GM11168 (cell line): ENCODE results near the gene KIF18B.

Experiments
- in situ Hi-C: fragments of 300-500 bp; cut with MboI; formaldehyde crosslinking; loops from one replicate; pipeline ENCODE4 v1.12.0; 2022; ENCODE audit warnings: low sequenced_read_pairs; ENCODE audit not compliant: unreplicated experiment

The KIF18B gene

DNA sequence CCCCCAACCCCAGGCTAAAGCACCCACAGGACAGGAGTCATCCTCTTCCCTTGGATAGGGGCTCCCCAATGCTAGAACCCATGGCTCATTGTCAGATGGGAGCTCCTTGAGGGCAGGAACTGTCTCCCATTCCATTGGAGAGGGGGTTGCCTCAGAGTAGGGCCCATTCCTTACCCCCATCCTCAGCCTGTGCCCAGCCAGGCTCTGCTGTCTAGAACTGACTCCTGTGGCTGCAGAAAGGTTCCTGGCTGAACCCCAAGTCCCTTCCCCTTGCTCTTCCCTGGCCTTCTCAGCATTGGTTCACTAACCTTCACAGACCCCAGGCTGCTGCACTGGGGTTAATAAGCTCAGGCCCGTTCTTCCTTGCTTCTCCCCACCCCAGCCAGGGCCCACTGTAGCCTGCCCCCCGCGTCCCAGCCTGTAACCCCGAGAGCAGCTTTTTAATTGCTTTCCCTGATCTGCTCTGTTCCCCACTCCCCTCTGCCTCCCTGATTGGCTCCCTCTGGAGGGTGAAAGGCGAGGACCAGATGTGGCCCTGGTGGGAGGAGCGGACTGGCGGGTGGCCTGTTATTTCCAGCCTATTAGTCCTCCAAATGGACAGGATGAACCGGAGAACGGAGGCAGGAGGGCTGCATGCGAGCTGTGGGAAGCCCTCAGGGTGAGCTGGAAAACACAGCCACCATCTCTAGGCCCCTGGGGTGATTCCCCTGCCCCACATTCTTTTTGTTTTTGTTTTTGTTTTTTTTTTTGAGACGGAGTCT, 26.3 kb downstream of the KIF18B start:
- in situ Hi-C loops = no loop called here

DNA sequence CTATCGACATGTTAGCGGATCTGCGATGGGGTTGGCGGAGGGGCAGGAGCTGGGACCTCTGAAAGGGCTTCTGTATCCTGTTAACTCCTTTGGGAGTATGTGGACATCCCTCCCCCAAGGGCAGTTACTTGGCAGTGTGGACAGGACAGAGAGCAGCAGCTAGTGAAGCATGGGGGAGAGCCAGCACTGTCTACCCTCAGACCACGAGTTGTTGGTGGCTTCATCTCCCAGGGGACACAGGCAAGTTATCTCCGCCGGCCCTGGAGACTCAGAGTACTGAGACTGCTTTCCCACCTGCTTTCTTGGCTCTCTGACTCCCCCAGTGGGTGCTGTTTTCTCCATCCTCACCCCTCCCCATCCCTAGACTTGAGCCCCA, 27.0 kb downstream of the KIF18B start:
- in situ Hi-C loops = no loop called here

DNA sequence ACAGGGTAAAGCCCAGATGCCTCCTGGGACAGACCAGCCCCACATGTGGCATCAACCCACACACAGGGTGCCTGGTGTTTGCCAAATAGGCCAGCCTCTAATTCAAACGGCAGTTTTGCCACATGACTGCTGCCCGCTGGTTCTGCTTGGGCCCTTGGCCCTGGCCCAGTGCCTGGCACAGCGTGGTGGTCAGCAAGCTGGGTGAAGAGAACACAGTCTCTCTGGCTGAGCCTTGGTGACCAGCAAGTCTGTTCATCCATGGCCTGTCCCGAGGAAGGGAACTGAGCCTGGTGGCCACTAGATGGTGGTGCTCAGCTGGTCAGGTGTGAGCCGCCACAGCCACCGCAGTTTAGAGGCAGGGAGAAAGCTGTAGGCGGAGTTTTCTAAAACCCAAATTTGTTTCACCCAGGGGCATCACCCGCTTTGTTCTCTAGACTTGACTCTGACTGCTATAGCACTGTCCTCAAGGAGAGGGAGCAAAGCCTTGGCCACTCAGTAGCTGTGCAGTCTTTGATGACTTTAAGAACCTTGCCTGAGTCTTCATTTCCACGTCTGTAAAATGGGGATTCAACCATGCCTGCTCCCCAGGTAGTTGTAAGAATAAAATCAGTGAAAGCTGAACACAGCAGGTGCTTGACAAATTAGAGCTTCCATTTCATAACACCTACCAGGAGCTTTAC, 27.5 kb downstream of the KIF18B start:
- in situ Hi-C loops = no loop called here

DNA sequence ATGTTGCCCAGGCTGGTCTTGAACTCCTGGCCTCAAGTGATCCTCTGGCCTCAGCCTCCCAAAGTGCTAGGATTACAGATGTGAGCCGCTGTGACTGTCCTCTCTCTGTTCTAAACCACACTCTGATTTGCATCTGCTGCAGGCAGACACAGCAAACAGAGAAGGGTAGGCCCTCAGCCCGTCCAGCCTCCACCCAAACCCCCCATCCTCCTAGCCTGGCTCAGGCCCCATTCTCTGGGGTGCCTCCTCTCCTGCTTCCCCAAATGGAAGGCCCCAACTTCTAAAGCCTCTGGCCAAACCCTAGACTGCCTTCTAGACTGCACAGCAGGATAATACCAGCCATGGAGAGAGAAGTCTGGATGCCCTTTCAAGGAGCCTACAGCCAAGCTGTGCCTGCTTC, 28.2 kb downstream of the KIF18B start:
- in situ Hi-C loops = no loop called here

DNA sequence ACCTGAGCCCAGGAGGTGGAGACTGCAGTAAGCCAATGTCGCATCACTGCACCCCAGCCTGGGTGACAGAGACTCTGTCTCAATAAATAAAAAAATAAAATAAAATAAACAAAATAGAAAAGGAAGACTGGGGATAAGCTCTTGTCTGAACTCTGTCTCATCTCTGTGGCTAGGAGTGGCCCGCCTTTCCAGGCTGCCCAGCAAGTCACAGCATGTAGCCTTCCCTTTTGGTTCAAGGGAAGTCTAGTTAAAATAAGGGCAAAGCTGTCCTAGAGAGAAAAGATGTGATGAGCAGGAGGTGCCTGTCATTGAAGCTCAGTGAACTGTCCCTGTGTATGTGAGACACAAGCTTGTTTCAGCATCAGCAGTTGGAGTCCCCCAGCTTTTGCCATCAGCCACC, 29.6 kb downstream of the KIF18B start:
- in situ Hi-C loops = no loop called here

DNA sequence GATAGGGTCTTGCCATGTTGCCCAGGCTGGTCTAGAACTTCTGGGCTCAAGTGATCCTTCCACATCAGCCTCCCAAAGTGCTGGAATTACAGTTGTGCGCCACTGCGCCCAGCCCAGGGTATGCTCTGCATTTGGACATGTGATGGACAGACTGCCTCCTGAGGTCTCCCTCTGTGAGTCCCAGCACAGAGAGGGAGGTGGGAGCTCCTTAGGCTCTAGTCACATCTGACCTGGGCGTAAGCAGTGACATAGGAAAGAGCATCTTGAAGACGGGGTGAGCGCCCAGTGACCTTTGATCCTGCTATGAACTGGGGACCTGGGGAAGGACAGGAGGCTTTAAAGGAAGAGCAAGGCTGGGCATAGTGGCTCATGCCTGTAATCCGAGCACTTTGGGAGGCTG, 30.1 kb downstream of the KIF18B start:
- in situ Hi-C loops = no loop called here

DNA sequence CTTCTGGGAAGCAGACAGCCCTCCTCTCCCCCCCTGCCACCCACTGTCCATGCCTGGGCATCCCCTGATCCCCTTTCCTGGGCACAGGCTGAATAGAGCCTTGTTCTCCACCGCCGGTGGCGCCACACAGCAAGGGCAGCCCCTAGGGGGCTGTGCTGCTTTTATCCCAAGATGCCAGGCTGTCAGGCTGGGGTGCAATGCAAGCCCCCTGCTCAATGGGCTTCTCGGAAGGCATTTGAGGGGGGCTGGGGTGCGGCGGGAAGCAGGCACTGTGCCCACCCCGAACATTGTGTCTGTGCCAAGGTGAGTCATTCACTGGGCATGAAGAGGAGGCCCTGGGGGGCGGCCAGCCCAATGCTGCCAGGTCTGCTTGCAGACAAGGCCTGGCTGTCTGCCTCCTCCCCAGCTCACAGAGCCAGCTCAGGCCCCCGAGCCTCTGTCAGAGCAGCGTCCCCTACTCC, 30.8 kb downstream of the KIF18B start:
- in situ Hi-C loops = no loop called here

DNA sequence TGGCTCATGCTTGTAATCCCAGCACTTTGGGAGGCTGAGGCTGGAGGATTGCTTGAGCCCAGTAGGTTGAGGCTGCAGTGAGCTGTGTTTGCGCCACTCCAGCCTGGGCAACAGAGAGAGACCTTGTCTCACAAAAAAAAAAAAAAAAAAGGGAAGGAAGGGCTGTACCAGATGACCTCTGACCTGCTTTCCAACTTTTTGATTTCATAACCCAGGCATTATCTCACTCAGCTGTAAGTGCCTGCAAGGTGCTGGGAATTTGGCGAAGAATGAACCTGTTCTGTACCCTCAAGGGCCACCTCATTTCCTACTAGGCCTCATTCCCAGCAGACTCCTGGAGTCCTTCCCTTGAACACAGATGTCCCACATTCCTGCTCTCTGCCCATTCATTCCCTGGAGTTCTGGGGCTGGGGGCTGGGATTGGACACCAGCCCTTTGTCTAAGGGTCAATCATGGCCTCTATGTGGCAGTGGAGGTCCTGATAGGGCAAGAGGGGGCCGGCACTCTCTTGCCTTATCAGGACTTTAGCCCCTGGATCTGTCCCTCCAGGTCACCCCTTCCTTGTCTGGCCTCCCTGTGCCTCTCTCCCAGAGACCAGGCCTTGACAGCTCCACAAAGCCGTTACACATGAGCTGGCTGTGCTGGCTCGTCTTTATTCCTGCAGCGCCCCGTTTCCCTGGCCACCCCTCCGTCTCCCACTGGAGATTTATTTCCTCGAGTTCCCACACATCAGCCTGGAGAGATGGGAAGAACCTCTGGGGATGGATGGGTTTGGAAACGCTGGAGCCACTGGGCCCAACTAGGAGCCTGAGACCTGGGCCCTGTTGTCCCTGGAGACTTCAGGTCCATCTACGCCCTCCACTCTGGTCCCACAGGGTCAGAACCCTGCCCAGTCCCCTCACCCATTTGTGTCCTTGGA, 31.5 kb downstream of the KIF18B start:
- in situ Hi-C loops = no loop called here

DNA sequence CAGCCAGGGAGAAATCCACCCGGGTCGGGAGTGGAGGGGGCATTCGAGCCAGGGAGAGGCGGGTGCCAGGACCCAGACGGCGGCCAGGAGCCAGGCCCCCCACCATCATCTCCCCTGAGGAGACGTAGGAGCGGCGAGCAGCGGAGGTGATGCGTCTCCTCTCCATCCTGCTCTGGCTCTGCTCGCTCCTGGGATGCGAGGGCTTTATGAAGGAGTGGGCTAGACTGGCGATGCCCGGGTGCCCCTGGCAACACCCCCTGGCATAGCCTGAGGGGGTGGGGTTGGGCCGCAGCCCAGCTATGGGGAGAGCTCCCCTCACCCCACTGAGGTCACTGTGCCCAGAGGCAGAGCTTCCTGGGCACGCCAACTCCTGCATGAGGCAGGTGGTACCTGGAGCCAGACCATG, 32.2 kb downstream of the KIF18B start, which contains the start of gene GFAP:
TSS of gene GFAP (minus strand) at position 180 of the 406 bp plus-strand sequence. CDS start at position 166, 14 bp downstream.
- in situ Hi-C loops = no loop called here

DNA sequence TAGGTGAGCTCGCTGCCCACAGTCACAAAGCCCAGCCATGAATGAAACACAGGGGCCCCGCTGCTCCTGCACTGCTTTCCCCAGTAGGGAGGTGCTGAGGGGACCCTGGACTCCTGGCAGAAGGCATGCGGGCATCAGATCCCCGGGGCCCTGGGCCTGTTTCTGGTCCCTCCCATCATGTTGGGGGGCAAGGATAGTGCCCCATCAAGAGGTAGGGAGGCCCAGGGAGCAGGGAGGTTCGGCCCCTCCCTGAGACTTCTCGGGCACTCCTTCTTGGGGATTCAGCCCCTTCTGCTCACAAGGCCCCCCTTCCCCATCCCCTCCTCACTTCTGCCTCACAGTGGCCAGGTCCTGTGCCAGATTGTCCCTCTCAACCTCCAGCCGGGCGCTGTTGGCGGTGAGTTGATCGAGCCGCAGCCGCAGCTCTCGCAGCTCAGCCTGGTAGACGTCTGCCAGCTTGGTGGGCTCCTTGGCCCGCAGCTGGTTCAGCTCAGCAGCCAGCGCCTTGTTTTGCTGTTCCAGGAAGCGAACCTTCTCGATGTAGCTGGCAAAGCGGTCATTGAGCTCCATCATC, 32.8 kb downstream of the KIF18B start:
- in situ Hi-C loops = no loop called here

DNA sequence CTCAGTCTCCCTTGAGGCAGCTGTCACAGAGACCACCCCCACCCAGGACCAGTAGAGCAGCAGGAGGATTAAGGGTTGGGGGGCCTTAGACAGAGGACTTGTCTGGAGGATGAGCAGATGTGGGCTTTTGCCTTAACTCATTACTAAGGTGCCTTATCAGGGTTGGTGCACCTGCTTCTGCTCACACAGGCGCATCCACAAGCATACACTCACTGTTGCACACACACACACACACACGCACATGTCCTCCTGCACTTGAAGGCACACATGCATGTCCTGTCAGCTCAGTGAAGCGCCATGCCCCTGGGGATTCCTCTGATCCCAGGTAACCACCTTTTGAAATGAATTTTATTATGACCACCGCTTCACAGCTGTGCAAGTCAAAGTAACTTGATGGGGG, 33.4 kb downstream of the KIF18B start:
- in situ Hi-C loops = no loop called here

DNA sequence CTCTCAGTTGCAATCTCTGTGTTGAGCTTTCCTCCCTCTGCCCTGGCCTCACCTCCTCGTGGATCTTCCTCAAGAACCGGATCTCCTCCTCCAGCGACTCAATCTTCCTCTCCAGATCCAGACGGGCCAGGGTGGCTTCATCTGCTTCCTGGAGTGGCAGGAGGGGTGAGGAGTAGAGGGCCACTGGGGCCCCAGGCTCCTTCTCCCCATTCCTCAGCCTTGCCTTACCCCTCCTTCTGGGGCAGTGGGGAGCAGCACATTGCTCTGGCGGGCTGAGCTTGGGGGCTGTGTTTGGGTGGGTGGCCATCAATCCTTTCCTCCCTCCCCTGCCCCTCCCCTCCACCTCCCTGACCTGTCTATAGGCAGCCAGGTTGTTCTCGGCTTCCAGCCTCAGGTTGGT, 33.9 kb downstream of the KIF18B start:
- in situ Hi-C loops = no loop called here

DNA sequence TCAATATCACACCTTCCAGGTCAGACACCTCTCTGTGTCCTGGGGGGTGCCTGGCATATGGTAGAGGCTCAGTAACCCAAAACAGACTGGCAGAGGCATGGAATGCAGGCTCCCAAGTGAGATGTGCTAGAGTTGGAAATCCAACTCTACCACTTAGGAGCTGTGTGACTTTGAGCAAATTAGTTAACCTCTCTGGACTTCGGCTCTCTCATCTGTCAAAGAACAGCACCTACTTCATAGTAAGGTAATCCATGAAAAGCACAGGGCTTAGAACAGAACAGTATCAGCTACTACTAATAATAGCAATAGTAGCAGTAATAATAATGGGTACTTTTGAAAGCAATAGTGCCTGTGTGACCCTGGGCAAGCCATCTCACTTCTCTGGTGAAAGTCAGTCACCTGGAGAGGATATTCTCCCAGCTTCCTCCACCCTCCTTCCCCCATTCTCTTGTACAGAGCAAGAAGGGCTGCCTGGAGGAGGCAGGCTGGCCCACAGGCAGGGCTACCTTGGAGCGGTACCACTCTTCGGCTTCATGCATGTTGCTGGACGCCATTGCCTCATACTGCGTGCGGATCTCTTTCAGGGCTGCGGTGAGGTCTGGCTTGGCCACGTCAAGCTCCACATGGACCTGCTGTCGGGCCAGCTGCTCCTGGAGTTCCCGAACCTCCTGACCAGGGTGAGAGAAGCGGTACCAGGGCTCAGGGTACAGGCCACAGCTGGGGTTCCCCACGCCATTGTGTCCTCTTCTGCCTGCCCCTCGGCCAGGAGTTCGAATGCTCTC, 34.6 kb downstream of the KIF18B start:
- in situ Hi-C loops = no loop called here

DNA sequence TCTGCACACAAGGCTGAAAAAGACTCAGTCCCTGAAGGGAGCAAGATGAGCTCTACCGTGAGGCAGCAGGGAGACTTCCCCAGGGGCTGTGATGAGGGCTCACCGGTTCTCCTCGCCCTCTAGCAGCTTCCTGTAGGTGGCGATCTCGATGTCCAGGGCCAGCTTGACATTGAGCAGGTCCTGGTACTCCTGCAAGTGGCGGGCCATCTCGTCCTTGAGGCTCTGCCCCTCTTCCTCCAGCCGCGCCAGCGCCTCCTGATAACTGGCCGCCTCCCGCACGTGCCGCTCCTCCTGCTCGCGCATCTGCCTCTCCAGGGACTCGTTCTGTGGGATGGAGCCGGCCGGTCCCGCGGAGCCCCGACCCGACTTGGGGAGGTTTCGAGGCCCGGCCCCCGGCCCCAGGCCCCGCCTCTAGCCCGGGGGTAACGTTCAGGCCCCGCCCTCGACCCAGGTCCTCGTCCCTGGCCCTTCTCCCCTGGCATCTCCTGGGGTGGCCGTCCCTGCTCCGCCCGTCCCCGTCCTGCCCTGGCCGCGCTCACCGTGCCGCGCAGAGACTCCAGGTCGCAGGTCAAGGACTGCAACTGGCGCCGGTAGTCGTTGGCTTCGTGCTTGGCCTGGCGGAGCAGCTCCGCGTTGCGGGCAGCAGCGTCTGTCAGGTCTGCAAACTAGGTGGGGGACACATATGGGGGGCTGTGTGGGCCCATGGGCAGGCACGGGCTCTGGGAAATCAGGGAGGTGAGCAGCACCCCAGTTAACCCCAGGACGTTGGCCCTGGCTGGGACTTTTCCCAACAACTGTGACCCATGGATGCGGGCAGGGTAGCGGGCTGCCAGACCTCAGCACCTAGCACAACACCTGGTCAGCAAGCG, 36.2 kb downstream of the KIF18B start:
- in situ Hi-C loops = no loop called here

DNA sequence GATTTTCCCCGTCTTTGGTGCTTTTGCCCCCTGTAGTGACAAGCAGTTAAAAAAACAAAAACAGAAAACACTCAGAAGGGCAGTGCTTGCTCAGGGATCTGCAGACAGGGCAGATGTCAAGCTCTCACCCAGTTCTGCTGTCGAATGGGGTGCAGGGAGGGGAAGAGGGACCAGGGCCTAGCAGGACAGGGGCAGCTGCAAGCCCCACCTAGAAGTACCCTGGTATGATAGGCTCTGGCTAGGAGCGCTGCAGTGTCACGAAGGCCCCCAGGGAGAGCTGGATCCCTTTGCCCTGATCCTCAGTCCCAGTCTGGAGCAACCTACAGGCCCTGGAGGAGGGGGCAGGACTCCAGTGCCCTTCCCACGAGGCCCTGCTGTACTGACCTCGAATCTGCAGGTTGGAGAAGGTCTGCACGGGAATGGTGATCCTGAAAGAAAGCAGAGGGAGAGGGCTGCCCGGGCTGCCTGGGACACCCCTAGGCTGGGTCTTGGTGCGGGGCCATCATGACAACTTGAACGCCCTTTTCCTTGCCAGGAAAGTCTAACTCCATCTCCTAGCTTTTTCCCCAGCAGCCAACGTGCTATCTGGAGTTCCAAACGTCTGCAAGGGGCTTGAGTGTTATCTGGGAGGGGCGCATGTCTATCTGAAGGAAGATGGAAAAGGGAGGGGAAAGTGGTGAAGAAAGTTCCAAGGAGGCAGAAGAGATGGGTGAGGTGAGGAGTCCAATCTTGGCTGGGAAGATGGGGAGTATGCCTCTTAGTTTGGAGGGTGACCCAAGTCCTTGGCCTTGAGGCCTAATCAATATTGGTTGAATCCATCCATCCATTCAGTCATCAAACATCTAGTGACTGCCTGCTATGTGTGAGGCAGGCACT, 37.1 kb downstream of the KIF18B start:
- in situ Hi-C loops = no loop called here

DNA sequence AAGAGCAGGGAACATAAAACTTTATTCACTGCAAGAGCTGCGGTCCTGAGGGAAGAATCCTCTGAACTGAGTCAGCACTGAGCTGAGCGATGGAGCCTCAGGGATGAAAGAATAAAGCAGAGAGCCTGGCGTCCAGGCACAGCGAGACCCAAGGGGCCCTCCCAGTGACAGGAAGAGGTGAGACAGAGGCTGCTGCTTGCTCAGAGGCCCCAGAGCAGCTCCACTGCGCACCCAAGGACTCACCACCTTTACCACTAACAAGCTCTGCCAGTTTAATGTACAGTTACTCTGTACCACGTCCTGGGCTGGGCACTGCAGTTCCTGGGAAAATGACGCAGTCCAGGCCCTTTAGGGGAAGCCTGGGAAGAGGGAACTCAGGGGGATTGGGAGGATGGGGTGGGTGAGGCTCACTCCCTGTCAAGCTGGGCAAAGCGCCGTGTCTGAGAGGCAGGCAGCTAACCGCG, 37.9 kb downstream of the KIF18B start:
- in situ Hi-C loops = no loop called here

DNA sequence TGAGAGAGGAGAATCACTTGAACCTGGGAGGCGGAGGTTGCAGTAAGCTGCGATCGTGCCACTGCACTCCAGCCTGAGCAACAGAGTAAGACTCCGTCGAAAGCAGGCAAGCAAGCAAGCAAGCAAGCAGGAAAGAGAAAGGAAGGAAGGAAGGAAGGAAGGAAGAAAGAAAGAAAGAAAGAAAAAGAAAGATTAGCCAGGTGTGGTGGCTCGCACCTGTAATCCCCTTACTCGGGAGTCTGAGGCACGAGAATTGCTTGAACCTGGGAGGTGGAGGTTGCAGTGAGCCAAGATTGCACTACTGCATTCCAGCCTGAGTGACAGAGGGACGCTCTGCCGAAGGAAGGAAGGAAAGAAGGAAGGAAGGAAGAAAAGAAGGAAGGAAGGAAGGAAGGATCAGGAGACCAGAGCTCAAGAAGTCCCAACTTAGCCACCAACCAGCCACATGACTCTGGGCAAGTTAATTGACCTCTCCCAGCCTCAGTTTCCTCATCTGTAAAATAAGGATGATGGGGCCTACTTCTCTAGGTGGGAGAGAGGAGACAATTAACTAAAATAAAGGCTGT, 38.7 kb downstream of the KIF18B start:
- in situ Hi-C loops = no loop called here
